Sigmoid colon (tissue), 7 donors: ENCODE results near the gene RP2. TPM values are rescaled to one million over a fixed set of nuclear protein-coding genes. Genes with fewer than 3 reads are reported as not detected.

Source experiments
- DNase-seq: peaks from one replicate; pipeline ENCODE4 v3.0.0-alpha.2; 2019
- H3K27ac ChIP-seq, 4 donors: fragments of 200-600 bp; sonication (generic); one replicate each; pipeline ENCODE4 v1.5.1; 2016 to 2019; ENCODE audit warnings: mild to moderate bottlenecking in 1 of 4
- H3K27me3 ChIP-seq, 3 donors: fragments of 200-600 bp; sonication (generic); one replicate each; pipeline ENCODE4 v1.5.1; 2019; ENCODE audit warnings: mild to moderate bottlenecking in 1 of 3
- H3K36me3 ChIP-seq, 4 donors: fragments of 200-600 bp; sonication (generic); one replicate each; pipeline ENCODE4 v1.5.1; 2016 to 2019
- H3K4me1 ChIP-seq, 4 donors: fragments of 200-600 bp; sonication (generic); one replicate each; pipeline ENCODE4 v1.5.1; 2017 to 2019
- H3K4me3 ChIP-seq, 4 donors: fragments of 200-600 bp; sonication (generic); one replicate each; pipeline ENCODE4 v1.5.1; 2017 to 2019; ENCODE audit warnings: mild to moderate bottlenecking in 2 of 4, moderate library complexity in 1 of 4
- H3K9me3 ChIP-seq, 4 donors: fragments of 200-600 bp in 3 of 4; sonication (generic) in 3 of 4; one replicate each; pipeline versions ENCODE4 v1.5.1 to v1.6.1; 2013 to 2019
- EP300 ChIP-seq, 4 donors: sonication (generic); formaldehyde crosslinking; IDR thresholded peaks; one replicate each; pipeline ENCODE4 v1.6.1; 2017; ENCODE audit warnings: antibody characterized with exemption in 4 of 4
- POLR2A ChIP-seq, 2 donors: fragments of 450-650 bp; IDR thresholded peaks; one replicate each; pipeline ENCODE4 v1.6.1; 2016; ENCODE audit warnings: antibody characterized with exemption in 2 of 2, mild to moderate bottlenecking in 2 of 2, moderate library complexity in 2 of 2
- POLR2AphosphoS5 ChIP-seq, 4 donors: sonication (generic); formaldehyde crosslinking; IDR thresholded peaks; one replicate each; pipeline ENCODE4 v1.6.1; 2017; ENCODE audit warnings: antibody characterized with exemption in 4 of 4
- WGBS, 2 donors: extraction: QIAGEN DNeasy Blood & Tissue Kit; methylation state at CpG; one replicate each; pipeline ENCODE4 v1.1.7; 2013; 5-methylcytosine and 5-hydroxymethylcytosine counted together
- intact Hi-C: fragments of 100-400 bp; cut with DNase I; formaldehyde crosslinking; loops from one replicate; pipeline ENCODE4 v1.15.1; 2023
- polyA plus RNA-seq, 3 donors: library from polyadenylated mRNA; stranded (reverse); fragments of 200-250 nt; gene quantifications; one replicate each; pipeline ENCODE4 v1.2.3, GENCODE V29; 2013
- total RNA-seq, 4 donors: library from RNA; depleted of rRNA; stranded (reverse); fragments of >200 nt; gene quantifications; one replicate each; pipeline ENCODE4 v1.1.0, GENCODE V29; 2016
- TF ChIP-seq, protein P1 (sequence below), 4 experiments: fragments of 450-650 bp in 3 of 4; fragments of 200-600 bp in 1 of 4; IDR thresholded peaks; one replicate each; pipeline ENCODE4 v1.5.1; 2016 to 2019; ENCODE audit warnings: antibody characterized with exemption in 4 of 4, mild to moderate bottlenecking in 3 of 4, moderate library complexity in 2 of 4
- donor health status: healthy with polysubstance abuse.
- donor health status: Bipolar disorder and iron deficiency.
- donor health status: healthy.

Gene RP2
- total and polyA plus RNA-seq, 7 donors = 8.0 to 20.1 (median 10.2) TPM

GRCh38 chrX:46916273-46916672 is 79.4 kb downstream of the RP2 start:
- Histone ChIP-seq H3K4me1 (peaks cover 0 to 4% (median 0%) of the 10 kb centered on the region in 4 donors), H3K4me3 (no peak overlapping the region)

GRCh38 chrX:46917622-46918021 is 80.8 kb downstream of the RP2 start:
- H3K4me1 ChIP-seq = peaks cover 0 to 4% (median 0%) of the 10 kb centered on the region in 4 donors
- intact Hi-C loops = no loop called here
- H3K4me3 ChIP-seq = no peak overlapping the region
- no peaks in the 10 kb centered on the region for H3K9me3 ChIP-seq
- H3K36me3 ChIP-seq = no peaks in the 10 kb centered on the region
- no peak for DNase-seq
- no peak overlapping the region for H3K27ac ChIP-seq
- 92 to 95% methylated on average over 1 of the region's 1 CpG for WGBS, 2 donors
- no peak for TF ChIP-seq EP300 (IDR thresholded peaks at IDR 0.05)
- no peak for TF ChIP-seq POLR2A (IDR thresholded peaks at IDR 0.05)
- TF ChIP-seq POLR2AphosphoS5 (IDR thresholded peaks at IDR 0.05) = no peak
- TF ChIP-seq, protein P1, sequence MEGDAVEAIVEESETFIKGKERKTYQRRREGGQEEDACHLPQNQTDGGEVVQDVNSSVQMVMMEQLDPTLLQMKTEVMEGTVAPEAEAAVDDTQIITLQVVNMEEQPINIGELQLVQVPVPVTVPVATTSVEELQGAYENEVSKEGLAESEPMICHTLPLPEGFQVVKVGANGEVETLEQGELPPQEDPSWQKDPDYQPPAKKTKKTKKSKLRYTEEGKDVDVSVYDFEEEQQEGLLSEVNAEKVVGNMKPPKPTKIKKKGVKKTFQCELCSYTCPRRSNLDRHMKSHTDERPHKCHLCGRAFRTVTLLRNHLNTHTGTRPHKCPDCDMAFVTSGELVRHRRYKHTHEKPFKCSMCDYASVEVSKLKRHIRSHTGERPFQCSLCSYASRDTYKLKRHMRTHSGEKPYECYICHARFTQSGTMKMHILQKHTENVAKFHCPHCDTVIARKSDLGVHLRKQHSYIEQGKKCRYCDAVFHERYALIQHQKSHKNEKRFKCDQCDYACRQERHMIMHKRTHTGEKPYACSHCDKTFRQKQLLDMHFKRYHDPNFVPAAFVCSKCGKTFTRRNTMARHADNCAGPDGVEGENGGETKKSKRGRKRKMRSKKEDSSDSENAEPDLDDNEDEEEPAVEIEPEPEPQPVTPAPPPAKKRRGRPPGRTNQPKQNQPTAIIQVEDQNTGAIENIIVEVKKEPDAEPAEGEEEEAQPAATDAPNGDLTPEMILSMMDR (IDR thresholded peaks at IDR 0.05) = no peak
- H3K27me3 ChIP-seq = no peaks in the 10 kb centered on the region

More at GRCh38 chrX:46916273-46916672, 79.4 kb downstream of the RP2 start:
- 64 to 71% methylated on average over 2 of the region's 2 CpGs for WGBS, 2 donors
- TF ChIP-seq, protein P1 (IDR thresholded peaks at IDR 0.05) = no peak
- TF ChIP-seq EP300 (IDR thresholded peaks at IDR 0.05) = no peak
- no peak for TF ChIP-seq POLR2A (IDR thresholded peaks at IDR 0.05)
- TF ChIP-seq POLR2AphosphoS5 (IDR thresholded peaks at IDR 0.05) = no peak
- H3K27ac ChIP-seq = no peak overlapping the region
- H3K36me3 ChIP-seq = no peaks in the 10 kb centered on the region
- intact Hi-C loops = no loop called here
- DNase-seq = no peak
- H3K9me3 ChIP-seq = no peaks in the 10 kb centered on the region
- no peaks in the 10 kb centered on the region for H3K27me3 ChIP-seq

DNA sequence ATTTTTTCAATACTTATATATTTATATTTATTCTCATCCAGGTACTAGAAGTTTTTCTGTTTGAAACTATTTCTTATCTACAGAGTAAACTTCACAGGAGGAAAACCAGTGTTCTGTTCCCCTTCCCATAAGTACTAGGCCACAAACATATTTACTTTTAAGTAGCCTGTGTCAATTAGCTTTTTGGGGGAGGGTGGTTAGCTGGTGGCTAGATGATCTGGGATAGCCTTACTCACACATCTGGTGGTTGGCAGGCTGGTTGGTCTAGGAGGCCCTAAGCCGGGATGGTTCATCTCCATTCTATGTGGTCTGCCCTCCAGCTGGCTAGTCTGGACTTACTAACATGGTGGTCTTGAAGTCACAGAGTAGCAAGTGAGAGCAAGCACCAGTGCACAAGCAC is 81.6 kb downstream of the RP2 start:
- no peaks in the 10 kb centered on the region for H3K27me3 ChIP-seq
- intact Hi-C loops = no loop called here
- no peaks in the 10 kb centered on the region for H3K9me3 ChIP-seq
- no peaks in the 10 kb centered on the region for H3K36me3 ChIP-seq
- no peak for DNase-seq
- peaks cover 0 to 4% (median 0%) of the 10 kb centered on the region in 4 donors for H3K4me1 ChIP-seq
- no peak for TF ChIP-seq POLR2AphosphoS5 (IDR thresholded peaks at IDR 0.05)
- TF ChIP-seq POLR2A (IDR thresholded peaks at IDR 0.05) = no peak
- TF ChIP-seq, protein P1 (IDR thresholded peaks at IDR 0.05) = no peak
- TF ChIP-seq EP300 (IDR thresholded peaks at IDR 0.05) = no peak
- 95 to 97% methylated on average over 1 of the region's 1 CpG for WGBS, 2 donors
- no peak overlapping the region for H3K27ac ChIP-seq
- H3K4me3 ChIP-seq = no peak overlapping the region

DNA sequence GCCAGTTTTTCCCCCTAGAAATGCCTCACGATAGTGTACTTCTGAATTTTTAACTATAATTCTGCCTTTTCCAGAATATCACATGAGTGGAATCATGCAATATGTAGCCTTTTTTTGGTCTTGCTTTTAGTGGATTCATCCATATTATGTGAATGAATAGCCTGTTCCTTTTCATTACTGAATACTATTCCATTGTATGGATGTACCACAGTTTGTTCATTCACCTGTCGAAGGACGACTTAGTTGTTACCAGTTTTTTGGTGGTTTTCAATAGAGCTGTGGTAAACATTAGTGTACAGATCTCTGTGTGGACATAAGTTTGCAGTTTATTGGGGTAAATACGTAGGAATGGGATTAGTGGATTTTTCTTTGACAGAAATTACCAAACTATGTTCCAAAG is 83.4 kb downstream of the RP2 start:
- 73% methylated on average over 4 of the region's 4 CpGs for WGBS, 2 donors

More for the DNA sequence above, 83.4 kb downstream of the RP2 start:
- intact Hi-C loops = no loop called here
- TF ChIP-seq EP300 (IDR thresholded peaks at IDR 0.05) = no peak
- TF ChIP-seq, protein P1 (IDR thresholded peaks at IDR 0.05) = no peak
- TF ChIP-seq POLR2AphosphoS5 (IDR thresholded peaks at IDR 0.05) = no peak
- no peak for TF ChIP-seq POLR2A (IDR thresholded peaks at IDR 0.05)
- H3K36me3 ChIP-seq = no peaks in the 10 kb centered on the region
- no peaks in the 10 kb centered on the region for H3K27me3 ChIP-seq
- no peaks in the 10 kb centered on the region for H3K4me1 ChIP-seq
- DNase-seq = no peak
- no peaks in the 10 kb centered on the region for H3K9me3 ChIP-seq
- H3K27ac ChIP-seq = no peak overlapping the region
- H3K4me3 ChIP-seq = no peak overlapping the region
